ENCODE results near the gene SLC44A5. TPM values are rescaled to one million over a fixed set of nuclear protein-coding genes. Genes with fewer than 3 reads are reported as not detected.
"Not testable (repeated sequence)": the region's sequence is repeated elsewhere in the genome, so short reads cannot be mapped to it uniquely, and the experiment has no call there.

The SLC44A5 gene
- total RNA-seq, 2 donors from 2014 or later: 6.7 to 8.4 TPM

GRCh38 chr1:75476486-75476885 is 134.4 kb downstream of the SLC44A5 start:
- ATAC-seq; intact Hi-C loops (cut with DNase I, micrococcal nuclease); DNase-seq: not testable (repeated sequence)

DNA sequence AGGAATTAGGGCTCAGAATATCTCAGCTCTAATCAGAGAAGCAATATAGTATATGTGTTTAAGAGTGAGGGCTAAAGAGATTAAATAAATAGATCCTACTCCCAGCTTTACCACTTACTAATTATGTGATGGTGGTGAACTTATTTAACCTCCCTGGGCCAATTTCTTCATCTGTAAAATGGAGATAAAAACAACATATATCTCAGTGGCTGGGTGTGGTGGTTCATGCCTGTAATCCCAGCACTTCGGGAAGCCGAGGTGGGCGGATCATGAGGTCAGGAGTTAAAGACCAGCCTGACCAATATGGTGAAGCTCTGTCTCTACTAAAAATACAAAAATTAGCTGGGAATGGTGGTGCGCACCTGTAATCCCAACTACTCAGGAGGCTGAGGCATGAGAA is 135.2 kb downstream of the SLC44A5 start:
- DNase-seq (no peak), ATAC-seq (no peak)
- intact Hi-C loops (cut with DNase I, micrococcal nuclease): no loop called here

GRCh38 chr1:75472971-75473603 is 137.8 kb downstream of the SLC44A5 start:
- DNase-seq (no peak), ATAC-seq (no peak)
- intact Hi-C loops (cut with DNase I, micrococcal nuclease): no loop called here

GRCh38 chr1:75472089-75472970 is 138.6 kb downstream of the SLC44A5 start:
- no peak for ATAC-seq
- DNase-seq: no peak
- intact Hi-C loops (cut with DNase I, micrococcal nuclease): no loop called here

- no peak for ATAC-seq
- intact Hi-C loops (cut with DNase I, micrococcal nuclease): no loop called here
- DNase-seq: no peak
These were observed 139.7 kb downstream of the SLC44A5 start for GRCh38 chr1:75471252-75471651.

- ATAC-seq (no peak), DNase-seq (no peak)
- intact Hi-C loops (cut with DNase I, micrococcal nuclease): no loop called here
These were observed 140.5 kb downstream of the SLC44A5 start for GRCh38 chr1:75470448-75470847.

- intact Hi-C loops (cut with DNase I, micrococcal nuclease): no loop called here
- ATAC-seq: no peak
- DNase-seq: no peak
These were observed 141.2 kb downstream of the SLC44A5 start for GRCh38 chr1:75469586-75470173.

- intact Hi-C loops (cut with DNase I, micrococcal nuclease): no loop called here
- ATAC-seq (no peak), DNase-seq (no peak)
These were observed 149.0 kb downstream of the SLC44A5 start for GRCh38 chr1:75461808-75462325.

- DNase-seq: no peak
- no peak for ATAC-seq
- intact Hi-C loops (cut with DNase I, micrococcal nuclease): no loop called here
These were observed 160.9 kb downstream of the SLC44A5 start for GRCh38 chr1:75449998-75450397.

DNA sequence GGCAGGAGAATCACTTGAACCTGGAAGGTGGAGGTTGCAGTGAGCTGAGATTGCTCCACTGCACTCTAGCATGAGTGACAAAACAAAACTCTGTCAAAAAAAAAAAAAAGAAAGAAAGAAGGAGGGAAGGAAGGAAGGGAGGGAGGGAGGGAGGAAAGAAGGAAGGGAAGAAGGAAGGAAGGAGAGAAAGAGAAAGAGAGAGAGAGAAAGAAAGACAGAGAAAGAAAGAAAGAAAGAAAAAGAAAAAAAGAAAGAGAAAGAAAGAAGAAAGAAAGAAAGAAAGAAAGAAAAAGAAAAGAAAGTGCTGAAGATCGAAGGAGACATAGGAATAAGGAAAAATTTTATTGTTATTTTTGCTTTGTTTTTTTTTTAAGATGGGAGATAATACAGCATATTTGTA is 166.7 kb downstream of the SLC44A5 start:
- no peak for DNase-seq
- ATAC-seq: no peak
- intact Hi-C loops (cut with DNase I, micrococcal nuclease): no loop called here

DNA sequence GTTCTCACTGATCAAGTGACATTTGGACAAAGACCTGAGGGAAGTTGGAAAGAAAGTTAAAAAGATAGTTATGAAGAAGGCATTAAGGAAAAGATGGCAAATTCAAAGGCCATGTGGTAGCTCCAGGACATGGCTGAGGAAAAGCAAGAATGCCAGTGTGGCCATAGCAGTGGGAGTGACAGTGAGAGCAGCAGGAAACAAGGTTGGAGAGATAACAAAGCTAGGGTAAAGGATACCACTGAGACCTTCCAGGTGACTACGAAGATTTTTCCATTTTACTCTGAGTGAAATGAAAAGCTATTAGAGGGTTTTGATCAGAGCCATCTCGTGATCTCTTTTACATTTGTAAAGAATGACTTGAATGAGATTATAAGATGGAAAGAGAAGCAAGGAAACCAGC is 170.6 kb downstream of the SLC44A5 start:
- intact Hi-C loops (cut with DNase I, micrococcal nuclease): no loop called here
- no peak for DNase-seq
- ATAC-seq: no peak

GRCh38 chr1:75438355-75438754 is 172.6 kb downstream of the SLC44A5 start:
- intact Hi-C loops (cut with DNase I, micrococcal nuclease): no loop called here
- no peak for ATAC-seq
- DNase-seq: no peak

GRCh38 chr1:75431843-75432242 is 179.1 kb downstream of the SLC44A5 start:
- intact Hi-C loops (cut with DNase I, micrococcal nuclease): no loop called here
- ATAC-seq: no peak
- DNase-seq: no peak

- intact Hi-C loops (cut with DNase I, micrococcal nuclease): no loop called here
- ATAC-seq (no peak), DNase-seq (no peak)
These were observed 180.4 kb downstream of the SLC44A5 start for GRCh38 chr1:75430526-75430925.

GRCh38 chr1:75426688-75427087 is 184.2 kb downstream of the SLC44A5 start:
- intact Hi-C loops (cut with DNase I, micrococcal nuclease): no loop called here
- DNase-seq (no peak), ATAC-seq (no peak)

DNA sequence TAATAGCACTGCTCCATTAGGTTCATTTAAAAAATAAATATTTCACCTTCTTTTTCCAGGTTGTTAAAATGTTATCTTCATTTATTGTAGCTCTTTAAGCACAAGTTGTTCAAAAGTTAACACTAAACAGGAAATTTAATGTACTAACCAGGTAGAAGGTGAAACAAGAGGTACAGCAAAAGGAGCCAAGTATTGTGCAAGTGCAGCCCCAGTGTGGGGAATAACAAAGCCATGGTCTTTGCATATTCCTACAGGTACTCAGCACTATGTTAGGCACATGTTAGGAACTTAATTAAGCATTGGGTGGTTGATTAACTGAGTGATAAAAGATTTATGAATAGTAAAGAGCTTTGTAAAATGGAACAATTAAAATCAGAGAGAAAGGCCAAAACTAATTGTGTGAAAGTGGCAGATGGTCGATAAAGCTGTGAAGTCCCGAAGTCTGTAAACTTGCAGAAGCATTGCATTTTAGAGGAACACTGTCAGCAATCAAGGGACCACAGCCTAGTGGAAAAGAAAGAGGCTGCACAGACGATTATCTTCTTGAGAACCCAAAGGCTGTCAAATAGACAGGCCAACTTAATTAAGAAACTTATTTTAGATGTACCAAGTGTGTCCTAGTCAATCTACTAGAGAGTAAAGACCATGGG is 185.8 kb downstream of the SLC44A5 start:
- DNase-seq: no peak
- ATAC-seq: no peak
- intact Hi-C loops (cut with DNase I, micrococcal nuclease): no loop called here

DNA sequence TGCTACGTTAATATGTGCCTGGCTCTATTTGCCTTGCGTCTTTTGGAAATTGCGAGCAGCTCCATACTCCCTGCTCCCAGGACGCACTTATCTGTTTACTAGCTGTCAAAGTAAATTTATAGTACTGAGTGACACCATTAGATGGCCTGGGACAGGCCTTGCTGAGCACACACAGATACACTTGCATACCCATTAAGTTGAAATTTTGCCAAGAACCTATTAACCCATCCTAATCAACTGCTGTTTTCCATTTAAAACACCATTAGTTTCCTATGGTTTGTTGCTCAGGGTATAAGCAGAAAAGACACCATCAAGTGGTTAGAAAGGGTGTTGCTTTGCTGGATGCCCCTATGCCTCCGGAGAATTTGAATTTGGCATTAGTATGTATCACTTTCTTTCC is 187.3 kb downstream of the SLC44A5 start:
- DNase-seq: no peak
- intact Hi-C loops (cut with DNase I, micrococcal nuclease): no loop called here
- no peak for ATAC-seq

GRCh38 chr1:75423136-75423535 is 187.8 kb downstream of the SLC44A5 start:
- intact Hi-C loops (cut with DNase I, micrococcal nuclease): no loop called here
- ATAC-seq: no peak

GRCh38 chr1:75421371-75421770 is 189.5 kb downstream of the SLC44A5 start:
- ATAC-seq: no peak
- intact Hi-C loops (cut with DNase I, micrococcal nuclease): no loop called here
- no peak for DNase-seq

More at GRCh38 chr1:75423136-75423535, 187.8 kb downstream of the SLC44A5 start:
- no peak for DNase-seq
